Measurements from ENCODE around the gene STAG3. TPM values are rescaled to one million over a fixed set of nuclear protein-coding genes. Genes with fewer than 3 reads are reported as not detected.
A peak's percentile ranks its signal among the peaks of the same experiment; 100 is the strongest.

STAG3 gene
- total and polyA plus RNA-seq, 2 of the 8 experiments (the other 6 are each of a cell fraction or from before 2014, with no cell fraction given): 1.3 to 3.3 TPM

GRCh38 chr7:100208911-100209408 is 31.2 kb downstream of the STAG3 start:
- no peak for DNase-seq (ENCODE audit: low read depth in 1 of 2, low spot score in 2 of 2)
- TF ChIP-seq CHD1 (IDR thresholded peaks at IDR 0.05; ENCODE audit: low read depth, low read length) (no peak), KDM1A (IDR thresholded peaks at IDR 0.05; ENCODE audit: borderline replicate concordance, low read length) (no peak), HDAC2 (IDR thresholded peaks at IDR 0.05; ENCODE audit: borderline replicate concordance in 1 of 2, low read depth in 2 of 2, low read length in 2 of 2) (no peak), SAP30 (IDR thresholded peaks at IDR 0.05; ENCODE audit: insufficient read depth, insufficient replicate concordance, low read length) (no peak), KDM5A (IDR thresholded peaks at IDR 0.05; ENCODE audit: low read length) (no peak), YY1 (IDR thresholded peaks at IDR 0.05; ENCODE audit: low read depth, low read length) (no peak), PHF8 (conservative IDR thresholded peaks at IDR 0.05; ENCODE audit: low read depth, low read length) (no peak), ATF3 (IDR thresholded peaks at IDR 0.05; ENCODE audit: insufficient read depth, low read depth, low read length) (no peak), SP1 (IDR thresholded peaks at IDR 0.05; ENCODE audit: low read depth, low read length) (no peak), HDAC6 (IDR thresholded peaks at IDR 0.05; ENCODE audit: low read depth, low read length) (no peak), BCL11A (IDR thresholded peaks at IDR 0.05; ENCODE audit: low read depth in 2 of 2, low read length in 2 of 2) (no peak)

More at GRCh38 chr7:100208911-100209408, 31.2 kb downstream of the STAG3 start:
- no peaks in the 10 kb centered on the region for H3K79me1 ChIP-seq (ENCODE audit: low read depth, low read length)
- H3K4me1 ChIP-seq (replicated peaks in 1 of 4; ENCODE audit: control insufficient read depth in 3 of 4, insufficient read depth in 4 of 4, low read length in 3 of 4): peaks cover 0 to 4% (median 2%) of the 10 kb centered on the region in 4 experiments; a peak in 1 of 7 replicates
- no peak overlapping the region for H2BK120ac ChIP-seq (replicated peaks; ENCODE audit: low read depth, low read length)
- FAIRE-seq: no peak
- H2BK5ac ChIP-seq (ENCODE audit: low read depth, low read length): no peak overlapping the region
- H2BK12ac ChIP-seq (ENCODE audit: low read depth, low read length): no peak overlapping the region
- H2BK20ac ChIP-seq (ENCODE audit: low read length): no peak overlapping the region
- H3K36me3 ChIP-seq (ENCODE audit: control insufficient read depth in 2 of 4, insufficient read depth in 4 of 4, low read length in 3 of 4): no peaks in the 10 kb centered on the region
- no peak overlapping the region for H3K4ac ChIP-seq (replicated peaks; ENCODE audit: insufficient read length, low read depth, low read length)
- no peak overlapping the region for H3K9ac ChIP-seq (replicated peaks in 1 of 4; ENCODE audit: extremely low read depth in 1 of 4, low read depth in 3 of 4, low read length in 3 of 4)
- H3K23me2 ChIP-seq (ENCODE audit: low read depth, low read length): 0 out of 2 replicates have a peak, but pooled peaks cover 1% of the 10 kb centered on the region
- H4K20me1 ChIP-seq (replicated peaks in 1 of 2; ENCODE audit: control insufficient read depth in 1 of 2, insufficient read depth in 2 of 2, low read length in 2 of 2): no peaks in the 10 kb centered on the region
- no peak overlapping the region for H2AFZ ChIP-seq (ENCODE audit: low read length)
- no peak overlapping the region for H3K14ac ChIP-seq (ENCODE audit: insufficient read length)
- H3K9me3 ChIP-seq (ENCODE audit: insufficient read depth in 2 of 2, low read depth in 1 of 2, low read length in 1 of 2): no peaks in the 10 kb centered on the region
- ChIA-PET POLR2A (ENCODE audit: partially characterized antibody) (interaction anchor here (1.1 to 1.6 kb wide), 3 partner anchors 60 to 78 kb away, joined by 3 to 6 read pairs (median 3); partner anchors contain the start of gene LAMTOR4), CTCF (ENCODE audit: partially characterized antibody) (interaction anchor here (1.4 to 1.6 kb wide), 2 partner anchors 8 to 77 kb away, joined by 4 to 11 read pairs; no protein-coding TSS in a partner anchor)
- 0 out of 2 replicates have a peak overlapping the region, but pooled peaks have one; percentile 25 for H2AK5ac ChIP-seq (ENCODE audit: low read depth, low read length)
- H3K4me2 ChIP-seq (ENCODE audit: insufficient read depth in 1 of 2, low read depth in 2 of 2, low read length in 2 of 2): no peak overlapping the region
- no peak overlapping the region for H3K56ac ChIP-seq (replicated peaks; ENCODE audit: insufficient read length, low read depth, low read length)
- 82% methylated on average over 6 of the region's 6 CpGs; no CpG with 5 or more reads in 1 of the 2 experiments for WGBS, 2 experiments (ENCODE audit: extremely low coverage in 1 of 2, insufficient coverage in 1 of 2, insufficient read length in 1 of 2, insufficient replicate concordance in 2 of 2, low coverage in 1 of 2, low lambda C conversion rate in 2 of 2, missing lambda C conversion rate in 1 of 2)
- H4K8ac ChIP-seq (ENCODE audit: extremely low read depth, insufficient read depth, low read length): no peak overlapping the region
- no peak overlapping the region for H3K27ac ChIP-seq (ENCODE audit: low read depth, low read length)
- H3K4me3 ChIP-seq (ENCODE audit: extremely low read depth in 1 of 4, insufficient read depth in 2 of 4, low read depth in 3 of 4, low read length in 4 of 4): no peak overlapping the region
- H3K79me2 ChIP-seq (ENCODE audit: control insufficient read depth in 1 of 2, insufficient read depth in 2 of 2, low read length in 2 of 2): no peaks in the 10 kb centered on the region
- H3K23ac ChIP-seq (ENCODE audit: insufficient read length): no peak overlapping the region
- H4K5ac ChIP-seq (ENCODE audit: insufficient read length, low read depth, low read length): no peak overlapping the region
- H4K91ac ChIP-seq (replicated peaks; ENCODE audit: insufficient read length, low read length): no peak overlapping the region
- no peak overlapping the region for H3K18ac ChIP-seq (ENCODE audit: extremely low read depth, low read length)
- H3K27me3 ChIP-seq (replicated peaks in 1 of 4; ENCODE audit: control insufficient read depth in 3 of 4, extremely low read depth in 1 of 4, insufficient read depth in 3 of 4, low read length in 3 of 4): peaks cover 0 to 14% (median 5%) of the 10 kb centered on the region in 4 experiments; a peak in 6 of 7 replicates
- H2BK15ac ChIP-seq (ENCODE audit: low read length): no peak overlapping the region

Measured in H1 (cell line).